Left hindlimb (tissue), 1 donor: ENCODE data around the gene PIK3C2G.
"Not testable (repeated sequence)": the region's sequence is repeated elsewhere in the genome, so short reads cannot be mapped to it uniquely, and the experiment has no call there.

Source experiments
- DNase-seq: peaks from one replicate; pipeline ENCODE4 v3.0.0-alpha.2; 2018

PIK3C2G gene

DNA sequence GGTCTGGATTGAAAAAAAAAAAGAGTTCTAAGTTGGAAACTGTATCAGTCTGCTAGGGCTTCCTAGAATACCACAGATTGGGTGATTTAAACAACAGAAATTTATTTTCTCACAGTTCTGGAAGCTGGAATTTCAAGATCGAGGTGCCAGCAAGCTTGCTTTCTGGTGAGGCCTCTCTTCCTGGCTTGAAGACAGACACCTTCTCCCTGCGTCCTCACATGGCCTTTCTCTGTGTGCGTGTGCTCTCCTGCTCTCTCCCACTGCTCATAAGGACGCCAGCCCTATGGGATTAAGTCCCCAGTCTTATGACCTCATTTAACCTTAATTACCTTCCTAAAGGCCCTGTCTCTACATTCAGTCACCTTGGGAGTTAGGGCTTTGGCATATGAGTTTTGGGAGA, 215.5 kb downstream of the PIK3C2G start:
- no peak for DNase-seq

- no peak for DNase-seq
These were observed 217.9 kb downstream of the PIK3C2G start for GRCh38 chr12:18479256-18479655.

GRCh38 chr12:18482601-18483120, 221.3 kb downstream of the PIK3C2G start:
- no peak for DNase-seq

- DNase-seq, result no peak
These were observed 222.5 kb downstream of the PIK3C2G start for GRCh38 chr12:18483698-18484325.

GRCh38 chr12:18486036-18486435, 224.7 kb downstream of the PIK3C2G start:
- DNase-seq, result no peak

GRCh38 chr12:18487509-18487908, 226.2 kb downstream of the PIK3C2G start:
- no peak for DNase-seq

GRCh38 chr12:18492372-18493025, 231.2 kb downstream of the PIK3C2G start:
- DNase-seq, result no peak

DNA sequence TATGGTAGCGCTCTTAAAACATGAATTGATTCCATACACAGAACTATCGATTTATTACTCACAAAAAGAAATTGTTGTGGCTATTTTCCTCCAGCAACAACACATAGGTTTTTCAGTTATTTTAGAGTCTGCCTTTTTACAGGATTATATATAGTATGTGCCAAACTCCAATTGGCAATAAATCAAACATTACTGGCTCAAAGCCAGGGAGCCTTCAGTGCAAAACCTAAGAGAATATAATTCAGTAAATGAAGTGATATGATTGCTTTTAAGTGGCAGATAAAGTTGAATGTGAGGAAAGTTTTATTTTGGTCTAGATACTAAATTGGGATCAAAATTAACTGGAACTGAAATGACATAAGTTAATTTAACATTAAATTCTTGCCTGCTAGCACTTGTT, 234.8 kb downstream of the PIK3C2G start:
- DNase-seq, result no peak

DNA sequence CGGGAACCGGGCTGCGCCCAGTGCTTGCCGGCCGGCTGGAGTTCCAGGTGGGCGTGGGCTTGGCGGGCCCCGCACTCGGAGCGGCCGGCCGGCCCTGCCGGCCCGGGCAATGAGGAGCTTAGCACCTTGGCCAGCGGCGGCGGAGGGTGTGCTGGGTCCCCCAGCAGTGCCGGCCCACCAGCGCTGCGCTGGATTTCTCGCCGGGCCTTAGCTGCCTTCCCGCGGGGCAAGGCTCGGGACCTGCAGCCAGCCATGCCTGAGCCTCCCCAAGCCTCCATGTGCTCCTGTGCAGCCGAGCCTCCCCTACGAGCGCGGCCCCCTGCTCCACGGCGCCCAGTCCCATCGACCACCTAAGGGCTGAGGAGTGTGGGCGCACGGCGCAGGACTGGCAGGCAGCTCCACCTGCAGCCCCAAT, 238.8 kb downstream of the PIK3C2G start:
- DNase-seq, result not testable (repeated sequence)

- DNase-seq, result not testable (repeated sequence)
These were observed 239.4 kb downstream of the PIK3C2G start for GRCh38 chr12:18500736-18501135.

GRCh38 chr12:18502422-18502968, 241.2 kb downstream of the PIK3C2G start:
- DNase-seq, result no peak

DNA sequence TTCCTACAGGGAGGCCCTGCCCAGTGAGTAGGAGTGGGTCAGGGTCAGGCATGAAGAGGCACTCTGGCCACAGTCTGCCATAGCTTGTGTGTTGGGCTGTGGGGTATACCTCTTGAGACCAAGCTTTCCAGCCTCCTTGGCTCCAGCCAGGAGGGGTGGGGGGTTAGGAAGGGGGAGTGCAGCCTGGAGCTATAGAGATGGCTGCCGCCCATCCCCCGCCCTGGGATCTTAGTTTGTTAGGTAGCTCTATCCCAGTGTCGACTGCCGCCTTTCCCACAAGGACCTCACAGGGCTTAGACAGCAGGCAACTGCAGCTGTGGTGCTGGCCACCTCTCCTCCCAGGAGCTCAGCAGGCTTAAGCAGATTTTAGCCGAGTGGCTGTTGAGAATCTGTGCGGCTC, 260.1 kb downstream of the PIK3C2G start:
- DNase-seq, result no peak

DNA sequence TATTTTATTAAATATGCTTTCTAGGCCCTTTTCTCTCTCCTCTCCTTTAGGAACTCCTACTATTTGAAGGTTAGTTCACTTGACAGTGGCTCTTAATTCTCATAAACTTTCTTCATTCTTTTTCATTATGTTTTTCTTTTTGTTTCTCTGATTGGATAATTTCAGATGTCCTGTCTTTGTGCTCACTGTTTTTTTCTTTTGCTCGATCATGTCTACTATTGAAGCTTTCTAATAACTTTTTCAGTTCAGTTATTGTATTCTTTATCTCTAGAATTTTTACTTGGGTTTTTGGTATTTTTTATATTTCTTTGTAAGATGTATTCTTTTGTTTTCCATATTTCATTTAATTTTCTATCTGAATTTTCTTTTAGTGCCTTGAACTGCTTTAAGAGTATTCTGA, 261.5 kb downstream of the PIK3C2G start:
- no peak for DNase-seq

GRCh38 chr12:18542497-18542896, 281.2 kb downstream of the PIK3C2G start:
- DNase-seq, result not testable (repeated sequence)

DNA sequence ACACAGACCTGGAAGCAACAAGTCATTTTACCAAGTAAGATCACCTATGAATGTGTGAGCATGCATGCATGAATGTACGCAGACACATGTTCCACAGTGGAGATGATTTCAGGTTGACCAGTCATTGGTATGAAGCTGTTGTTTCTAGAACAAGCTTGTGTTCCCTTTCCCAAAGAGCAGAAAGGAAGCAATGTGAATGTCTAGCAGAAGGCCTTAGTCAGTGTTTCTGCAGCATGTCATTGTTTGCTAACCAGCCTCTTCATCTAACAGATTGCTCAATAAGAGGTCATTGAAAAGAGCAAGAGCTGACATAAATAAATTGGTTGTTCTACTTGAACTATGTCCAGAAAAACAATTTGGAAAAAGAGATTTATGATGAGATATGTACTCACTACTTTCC, 285.1 kb downstream of the PIK3C2G start:
- no peak for DNase-seq

GRCh38 chr12:18549598-18549997, 288.3 kb downstream of the PIK3C2G start:
- DNase-seq, result no peak

DNA sequence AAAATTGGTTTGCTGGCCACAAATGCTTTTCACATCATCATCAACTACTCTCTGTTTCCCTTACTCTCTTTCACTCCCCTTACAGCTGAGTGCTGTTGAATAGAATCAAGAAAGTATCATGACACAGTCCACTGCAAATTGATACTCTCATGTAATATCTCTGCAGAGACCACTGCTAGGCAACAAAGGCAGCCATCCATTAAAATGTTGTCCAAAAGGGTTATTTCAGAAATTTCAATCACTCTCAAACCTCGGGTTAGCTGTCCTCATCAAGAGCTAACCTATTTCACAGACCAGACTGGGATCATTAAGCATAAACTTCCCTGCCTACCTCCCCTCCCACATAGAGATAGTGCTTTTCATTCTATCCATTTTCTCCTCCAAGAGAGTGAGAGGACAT, 289.8 kb downstream of the PIK3C2G start:
- DNase-seq, result no peak

GRCh38 chr12:18551701-18552100, 290.4 kb downstream of the PIK3C2G start:
- DNase-seq, result no peak

GRCh38 chr12:18552829-18553228, 291.5 kb downstream of the PIK3C2G start:
- DNase-seq, result no peak

GRCh38 chr12:18556161-18556560, 294.8 kb downstream of the PIK3C2G start:
- no peak for DNase-seq

DNA sequence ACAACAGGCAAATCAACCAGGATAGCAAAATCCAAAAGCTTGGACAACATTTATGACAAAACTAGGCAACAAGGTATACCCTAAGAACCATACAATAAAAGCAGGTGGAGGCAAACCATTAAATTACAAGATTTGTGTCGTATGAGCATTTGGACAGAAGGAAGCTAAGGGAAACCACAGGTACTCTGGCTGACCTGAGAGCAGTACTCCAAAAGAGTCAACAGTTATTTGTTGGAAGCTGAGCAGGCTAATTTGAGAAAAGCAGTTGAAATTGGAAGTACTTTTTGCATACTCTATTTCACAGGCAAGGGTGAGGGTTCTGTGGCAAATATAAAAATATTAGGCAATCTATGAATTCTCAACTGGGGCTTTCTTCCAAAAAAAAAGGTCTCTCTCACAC, 297.9 kb downstream of the PIK3C2G start:
- DNase-seq, result no peak

DNA sequence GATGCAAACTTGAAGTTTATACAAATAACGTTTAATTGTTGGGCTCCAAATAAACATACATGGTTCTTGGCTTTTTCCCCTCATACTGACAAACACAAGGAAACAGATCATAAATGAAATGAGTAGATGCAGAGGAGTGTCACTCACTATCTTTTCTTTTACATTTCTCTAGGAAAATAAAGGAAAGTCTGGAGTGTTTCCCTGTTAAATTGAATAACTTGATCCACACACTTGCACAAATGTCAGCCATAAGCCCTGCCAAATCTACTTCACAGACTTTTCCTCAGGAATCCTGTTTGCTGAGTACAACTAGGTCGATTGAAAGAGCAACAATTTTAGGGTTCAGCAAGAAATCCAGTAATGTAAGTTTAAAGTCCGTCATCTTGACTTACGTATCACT, 301.2 kb downstream of the PIK3C2G start:
- no peak for DNase-seq

- no peak for DNase-seq
These were observed 303.0 kb downstream of the PIK3C2G start for GRCh38 chr12:18564306-18564705.

GRCh38 chr12:18567787-18568186, 306.5 kb downstream of the PIK3C2G start:
- DNase-seq, result no peak
